HFF-Myc (cell line): ENCODE results near the gene ZRANB1.

Experiments used
- DNase-seq: peaks from one replicate; pipeline ENCODE4 v3.0.0-alpha.2; 2011; ENCODE audit warnings: low read depth; ENCODE audit errors: extremely low read depth
- H3K4me3 ChIP-seq: replicated peaks from 2 replicates; pipeline ENCODE4 v1.5.1; 2011; ENCODE audit warnings: low read depth, mild to moderate bottlenecking, control low read depth, low read length
- TF ChIP-seq, protein P1 (sequence below): IDR thresholded peaks from 2 replicates; pipeline ENCODE4 v1.5.1; 2012; ENCODE audit warnings: mild to moderate bottlenecking, low read depth, low read length, control low read depth; ENCODE audit errors: missing control alignments

The ZRANB1 gene

DNA sequence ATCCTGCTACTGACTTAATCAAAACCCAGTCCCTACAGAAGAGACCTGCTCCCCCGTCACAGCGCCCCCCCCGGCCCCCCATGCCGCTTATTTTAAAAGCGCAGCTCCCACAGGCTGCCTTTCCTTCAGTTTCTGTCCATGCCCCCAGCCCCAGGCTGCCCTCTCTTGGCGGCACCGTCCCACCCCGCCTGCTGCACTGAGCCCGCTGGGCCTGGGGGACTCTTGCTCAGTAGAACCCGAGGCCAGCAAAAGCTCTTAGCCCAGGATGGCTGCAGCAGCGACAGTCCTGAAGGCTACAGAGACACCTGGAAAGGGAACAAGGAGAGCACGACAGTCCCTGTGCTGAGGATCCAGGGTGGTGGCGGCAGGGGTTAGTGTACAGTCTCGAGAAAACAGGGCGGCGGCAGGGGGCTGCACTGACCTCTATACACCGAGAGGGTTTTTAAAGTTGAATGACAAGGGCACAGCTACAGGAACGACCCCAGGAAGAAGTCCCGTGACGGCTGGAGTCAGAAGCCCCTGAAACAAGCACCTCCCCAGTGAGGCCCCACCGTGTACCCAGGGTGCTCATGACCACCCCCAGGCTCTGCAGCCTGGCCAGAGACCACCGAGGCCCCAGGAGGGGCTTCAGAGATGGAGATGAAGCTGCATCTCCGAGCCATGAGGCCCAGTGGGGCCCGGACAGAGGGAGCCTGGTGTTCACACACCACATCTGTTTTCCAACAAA lies 54.4 kb downstream of the ZRANB1 start:
- no peak for DNase-seq
- TF ChIP-seq, protein P1, sequence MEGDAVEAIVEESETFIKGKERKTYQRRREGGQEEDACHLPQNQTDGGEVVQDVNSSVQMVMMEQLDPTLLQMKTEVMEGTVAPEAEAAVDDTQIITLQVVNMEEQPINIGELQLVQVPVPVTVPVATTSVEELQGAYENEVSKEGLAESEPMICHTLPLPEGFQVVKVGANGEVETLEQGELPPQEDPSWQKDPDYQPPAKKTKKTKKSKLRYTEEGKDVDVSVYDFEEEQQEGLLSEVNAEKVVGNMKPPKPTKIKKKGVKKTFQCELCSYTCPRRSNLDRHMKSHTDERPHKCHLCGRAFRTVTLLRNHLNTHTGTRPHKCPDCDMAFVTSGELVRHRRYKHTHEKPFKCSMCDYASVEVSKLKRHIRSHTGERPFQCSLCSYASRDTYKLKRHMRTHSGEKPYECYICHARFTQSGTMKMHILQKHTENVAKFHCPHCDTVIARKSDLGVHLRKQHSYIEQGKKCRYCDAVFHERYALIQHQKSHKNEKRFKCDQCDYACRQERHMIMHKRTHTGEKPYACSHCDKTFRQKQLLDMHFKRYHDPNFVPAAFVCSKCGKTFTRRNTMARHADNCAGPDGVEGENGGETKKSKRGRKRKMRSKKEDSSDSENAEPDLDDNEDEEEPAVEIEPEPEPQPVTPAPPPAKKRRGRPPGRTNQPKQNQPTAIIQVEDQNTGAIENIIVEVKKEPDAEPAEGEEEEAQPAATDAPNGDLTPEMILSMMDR, result no peak
- H3K4me3 ChIP-seq, result no peak overlapping the region

DNA sequence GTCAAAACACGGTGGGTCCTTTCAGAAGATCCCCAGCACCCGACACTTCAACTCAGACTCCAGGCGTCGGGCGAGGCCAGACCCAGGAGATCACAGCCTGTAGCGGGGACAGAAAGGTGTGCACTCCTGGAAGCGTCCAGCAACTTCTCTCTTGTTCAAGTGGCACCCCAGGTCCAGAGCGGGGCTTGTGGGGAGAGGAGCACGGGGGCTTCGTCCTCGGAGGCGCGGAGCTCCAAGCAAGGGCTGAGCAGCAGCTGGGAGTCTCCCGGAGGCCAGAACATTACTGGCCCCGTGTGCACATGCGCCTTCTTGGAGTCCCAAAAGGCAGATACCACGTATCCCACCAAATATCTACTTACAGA lies 54.9 kb downstream of the ZRANB1 start:
- TF ChIP-seq, protein P1, result no peak
- no peak for DNase-seq
- no peak overlapping the region for H3K4me3 ChIP-seq

DNA sequence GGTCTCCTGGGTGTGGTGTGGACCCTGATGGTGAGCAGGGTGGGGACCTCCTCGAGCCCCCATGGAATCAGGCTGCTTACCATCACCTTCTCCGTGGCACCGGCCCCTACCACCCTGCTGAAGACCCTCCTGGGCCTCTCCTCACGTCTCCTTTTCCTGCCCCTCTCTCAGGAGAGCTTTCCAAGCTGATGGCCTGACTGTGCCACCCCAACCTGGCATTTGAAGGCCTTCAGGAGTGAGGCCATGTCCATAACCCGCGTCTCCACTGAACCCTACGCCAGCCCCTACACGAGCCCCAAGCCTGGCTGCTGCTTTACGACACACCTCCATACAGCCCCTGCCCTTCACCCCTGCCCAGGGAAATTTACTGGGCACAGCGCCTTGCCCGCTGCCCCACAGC lies 55.4 kb downstream of the ZRANB1 start:
- TF ChIP-seq, protein P1, result no peak
- DNase-seq, result no peak
- no peak overlapping the region for H3K4me3 ChIP-seq

DNA sequence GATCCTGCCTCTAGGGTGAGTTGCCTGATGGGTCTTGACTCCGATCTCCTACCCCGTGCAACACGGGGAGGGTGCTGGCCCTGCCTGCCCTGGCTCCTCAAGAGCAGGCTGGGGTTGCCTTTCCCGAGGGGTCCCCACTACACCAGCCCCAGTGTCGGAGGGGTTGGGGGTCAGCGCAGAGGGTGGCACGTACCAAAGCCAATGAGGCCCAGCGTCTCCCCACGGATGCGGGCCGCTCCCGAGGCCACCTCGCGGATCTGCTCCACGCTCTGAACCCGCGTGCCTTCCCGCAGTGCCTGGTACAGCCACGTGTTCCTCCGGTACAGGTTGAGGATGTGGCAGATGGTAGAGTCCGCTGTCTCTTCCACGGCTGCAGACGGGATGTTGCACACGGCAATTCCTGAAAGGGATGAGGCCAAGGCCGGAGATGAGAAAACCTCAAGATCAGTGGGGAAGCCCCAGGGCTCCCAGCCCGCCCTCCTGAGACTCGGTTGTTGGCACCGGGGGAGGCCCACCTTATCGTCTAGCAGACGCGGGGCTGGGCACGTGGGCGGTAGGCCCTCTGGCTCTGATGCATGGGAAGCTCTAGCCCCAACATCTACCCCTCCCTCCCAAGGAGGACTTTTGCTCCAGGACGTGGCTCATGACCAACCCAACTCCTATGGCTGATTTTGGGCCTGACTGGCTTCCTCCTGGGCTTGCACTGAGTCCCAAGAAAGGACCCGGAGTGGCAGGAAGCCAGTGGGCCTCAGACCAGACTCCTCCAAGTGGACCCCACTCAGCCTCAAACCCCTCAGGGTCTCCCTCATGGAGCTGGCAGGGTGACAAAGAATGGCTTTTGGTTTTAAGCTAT lies 56.1 kb downstream of the ZRANB1 start:
- no peak for DNase-seq
- TF ChIP-seq, protein P1, result no peak
- H3K4me3 ChIP-seq, result no peak overlapping the region

DNA sequence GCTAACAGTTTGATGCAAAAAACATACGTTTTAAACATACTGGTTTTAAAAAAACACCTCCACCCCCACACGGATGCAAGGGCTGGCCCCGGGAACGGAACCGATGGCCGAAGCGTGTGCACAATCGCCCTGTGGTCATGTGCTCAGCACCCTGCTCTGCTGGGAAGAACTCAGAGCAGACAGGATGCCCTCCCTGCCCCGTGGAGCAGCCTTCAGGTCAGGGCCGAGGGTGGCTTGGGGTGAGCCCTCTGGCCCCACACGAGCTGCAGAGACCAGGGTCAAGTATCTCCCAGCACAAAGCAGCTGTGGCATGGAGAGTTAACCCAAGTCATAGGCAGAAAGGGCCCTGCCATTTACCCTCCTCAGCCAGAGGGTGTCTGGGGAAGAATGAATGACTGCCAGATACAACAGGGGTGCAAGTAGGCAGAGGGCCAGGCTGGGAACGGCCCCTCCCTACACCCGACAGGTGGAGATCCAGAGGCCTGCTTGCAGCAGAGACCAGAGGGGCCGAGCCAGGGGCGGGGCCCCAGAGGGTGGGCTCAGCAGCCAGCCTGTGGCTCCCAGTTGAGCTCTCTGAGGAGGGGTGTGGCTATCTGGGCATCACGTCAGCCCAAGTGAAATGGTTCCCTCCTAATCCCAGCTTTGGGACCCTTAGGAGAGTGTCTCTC lies 56.8 kb downstream of the ZRANB1 start:
- no peak for DNase-seq
- no peak overlapping the region for H3K4me3 ChIP-seq
- TF ChIP-seq, protein P1, result no peak

DNA sequence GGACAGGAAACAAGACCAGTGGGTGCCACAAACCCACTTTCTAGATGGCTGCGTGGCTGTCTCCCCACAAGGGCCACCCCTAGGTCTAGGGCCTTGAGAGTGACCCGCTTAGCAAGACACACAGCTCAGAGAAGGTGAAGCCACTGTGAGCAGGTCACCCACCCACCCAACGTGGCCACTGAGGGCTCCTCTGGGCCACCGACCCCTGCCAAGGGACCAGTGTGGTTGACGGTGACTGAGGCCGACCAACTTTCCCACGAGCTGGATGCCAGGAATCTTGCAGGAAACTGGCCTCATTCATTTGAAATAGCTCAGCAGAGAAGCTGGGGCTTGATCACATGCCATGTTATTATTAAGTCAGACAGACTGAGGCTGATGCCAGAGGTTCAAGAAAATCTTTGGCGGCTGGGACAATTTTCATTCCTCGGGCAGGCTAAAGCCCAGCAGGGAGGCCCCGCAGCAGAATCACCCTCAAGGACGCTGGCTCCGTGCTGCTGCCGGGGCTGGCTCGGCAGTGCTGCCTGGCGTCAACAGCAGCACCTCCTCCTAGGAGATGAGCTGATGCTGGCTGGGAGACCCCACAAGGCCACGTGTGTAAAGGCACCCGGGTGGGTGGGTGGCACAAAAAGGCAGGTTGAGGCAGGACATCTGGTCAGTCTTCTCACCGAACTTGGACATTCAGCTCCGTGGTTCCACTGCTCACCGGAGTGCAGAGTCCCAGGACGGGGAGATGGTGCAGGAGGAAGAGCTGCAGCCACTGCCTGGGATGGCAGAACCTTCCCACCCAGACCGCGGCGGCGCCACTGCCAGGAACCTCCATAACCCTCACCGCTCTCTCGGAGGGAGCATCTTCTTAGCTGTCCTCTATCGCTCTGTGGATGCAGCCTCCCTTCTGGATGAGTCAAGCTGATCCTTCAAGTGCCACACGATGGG lies 57.8 kb downstream of the ZRANB1 start:
- TF ChIP-seq, protein P1, result no peak
- no peak for DNase-seq
- H3K4me3 ChIP-seq, result no peak overlapping the region
